Measurements from ENCODE around the gene EFHC2. TPM values are rescaled to one million over a fixed set of nuclear protein-coding genes. Genes with fewer than 3 reads are reported as not detected.

Gene EFHC2
- total RNA-seq, 1 donor from 2014 or later = 0.81 TPM

DNA sequence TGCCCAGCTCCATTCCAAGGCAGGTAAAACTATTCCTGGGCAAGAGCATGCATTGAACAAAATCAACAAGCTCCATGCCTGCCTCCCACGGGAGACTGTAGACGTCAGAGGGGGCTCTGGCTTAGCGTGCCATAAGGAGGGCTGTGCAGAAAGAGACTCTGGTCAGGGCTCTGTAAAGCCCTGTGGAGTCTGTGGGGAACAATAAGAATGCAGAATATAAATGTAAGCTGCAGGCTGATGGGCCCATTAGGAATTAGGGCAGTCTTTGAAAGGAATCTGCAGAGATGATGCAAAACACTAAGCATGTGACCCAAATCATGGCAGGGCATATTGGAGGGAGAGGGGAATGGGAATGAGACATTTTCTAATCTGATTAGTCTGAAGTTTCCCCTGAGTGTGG is 170.3 kb downstream of the EFHC2 start:
- DNase-seq (ENCODE audit: low read depth) = no peak
- TF ChIP-seq, protein P1, sequence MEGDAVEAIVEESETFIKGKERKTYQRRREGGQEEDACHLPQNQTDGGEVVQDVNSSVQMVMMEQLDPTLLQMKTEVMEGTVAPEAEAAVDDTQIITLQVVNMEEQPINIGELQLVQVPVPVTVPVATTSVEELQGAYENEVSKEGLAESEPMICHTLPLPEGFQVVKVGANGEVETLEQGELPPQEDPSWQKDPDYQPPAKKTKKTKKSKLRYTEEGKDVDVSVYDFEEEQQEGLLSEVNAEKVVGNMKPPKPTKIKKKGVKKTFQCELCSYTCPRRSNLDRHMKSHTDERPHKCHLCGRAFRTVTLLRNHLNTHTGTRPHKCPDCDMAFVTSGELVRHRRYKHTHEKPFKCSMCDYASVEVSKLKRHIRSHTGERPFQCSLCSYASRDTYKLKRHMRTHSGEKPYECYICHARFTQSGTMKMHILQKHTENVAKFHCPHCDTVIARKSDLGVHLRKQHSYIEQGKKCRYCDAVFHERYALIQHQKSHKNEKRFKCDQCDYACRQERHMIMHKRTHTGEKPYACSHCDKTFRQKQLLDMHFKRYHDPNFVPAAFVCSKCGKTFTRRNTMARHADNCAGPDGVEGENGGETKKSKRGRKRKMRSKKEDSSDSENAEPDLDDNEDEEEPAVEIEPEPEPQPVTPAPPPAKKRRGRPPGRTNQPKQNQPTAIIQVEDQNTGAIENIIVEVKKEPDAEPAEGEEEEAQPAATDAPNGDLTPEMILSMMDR (conservative IDR thresholded peaks at IDR 0.05; ENCODE audit: low read depth, low read length) = no peak
- H3K4me3 ChIP-seq (ENCODE audit: low read depth, low read length) = no peak overlapping the region

DNA sequence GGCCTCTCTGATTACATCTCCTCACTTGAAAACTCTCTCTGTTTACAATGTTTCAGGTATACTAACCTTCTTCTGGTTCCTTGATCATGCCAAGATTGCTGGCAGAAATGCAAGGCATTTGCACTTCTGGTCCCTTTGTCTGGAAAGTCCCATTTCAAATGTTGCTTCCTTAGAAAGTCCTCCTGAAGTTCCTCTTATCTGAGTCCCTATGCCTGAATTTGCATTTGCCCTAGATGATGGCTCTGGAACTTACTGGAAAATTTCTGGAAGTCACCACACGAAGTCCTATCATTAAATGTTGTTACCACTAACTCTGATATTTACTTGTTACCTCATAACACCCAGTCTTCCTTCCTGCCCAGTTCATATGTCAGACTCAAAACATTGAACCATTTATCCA is 176.4 kb downstream of the EFHC2 start:
- H3K4me3 ChIP-seq (ENCODE audit: low read depth, low read length) = no peak overlapping the region
- TF ChIP-seq, protein P1 (conservative IDR thresholded peaks at IDR 0.05; ENCODE audit: low read depth, low read length) = no peak

DNA sequence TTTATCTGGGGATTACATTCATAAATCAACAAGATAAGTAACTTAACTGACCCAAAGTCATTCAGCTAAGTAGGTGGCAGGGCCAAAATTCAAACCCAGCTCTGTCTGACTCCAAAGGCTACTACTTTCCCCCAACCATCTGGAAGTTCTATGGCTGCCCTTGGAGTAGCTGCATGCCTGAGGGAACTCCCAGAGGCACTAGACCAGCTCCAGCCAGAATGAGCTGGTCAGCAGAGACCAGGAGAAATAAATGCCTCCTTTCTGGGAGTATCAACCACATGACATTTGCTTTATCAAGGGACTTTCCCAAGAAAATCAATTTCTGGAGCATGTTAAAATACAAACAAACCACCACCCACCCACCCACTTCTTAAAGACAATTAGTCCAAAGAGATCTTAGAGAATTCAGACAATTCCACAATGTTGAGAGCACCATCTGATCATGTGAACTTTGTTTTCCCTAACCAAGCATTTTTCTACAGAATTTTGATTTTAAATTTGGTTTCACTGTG is 180.5 kb downstream of the EFHC2 start:
- DNase-seq (ENCODE audit: low read depth) = no peak
- TF ChIP-seq, protein P1 (conservative IDR thresholded peaks at IDR 0.05; ENCODE audit: low read depth, low read length) = no peak
- H3K4me3 ChIP-seq (ENCODE audit: low read depth, low read length) = no peak overlapping the region

More for the DNA sequence above, 176.4 kb downstream of the EFHC2 start:
- no peak for DNase-seq (ENCODE audit: low read depth)

DNA sequence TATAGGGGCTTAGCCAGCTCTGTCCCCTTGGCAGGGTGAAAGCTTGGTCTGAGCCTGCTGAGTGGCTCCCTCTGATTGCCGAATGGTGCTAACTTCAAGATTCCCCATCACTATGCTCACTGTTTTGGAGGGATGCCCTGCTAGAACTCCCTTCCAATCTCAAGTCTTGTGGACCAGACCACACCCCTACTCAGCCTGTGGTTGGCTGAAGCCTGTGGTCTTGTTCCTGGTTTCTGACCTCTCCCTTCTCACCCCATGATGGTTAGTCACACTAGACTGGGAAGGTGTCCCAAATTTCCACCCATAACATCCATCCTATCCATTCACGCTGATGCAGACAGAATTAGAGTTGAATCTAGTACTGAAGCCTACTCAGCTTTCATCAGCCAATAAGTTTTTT is 185.6 kb downstream of the EFHC2 start:
- TF ChIP-seq, protein P1 (conservative IDR thresholded peaks at IDR 0.05; ENCODE audit: low read depth, low read length) = no peak
- DNase-seq (ENCODE audit: low read depth) = no peak

DNA sequence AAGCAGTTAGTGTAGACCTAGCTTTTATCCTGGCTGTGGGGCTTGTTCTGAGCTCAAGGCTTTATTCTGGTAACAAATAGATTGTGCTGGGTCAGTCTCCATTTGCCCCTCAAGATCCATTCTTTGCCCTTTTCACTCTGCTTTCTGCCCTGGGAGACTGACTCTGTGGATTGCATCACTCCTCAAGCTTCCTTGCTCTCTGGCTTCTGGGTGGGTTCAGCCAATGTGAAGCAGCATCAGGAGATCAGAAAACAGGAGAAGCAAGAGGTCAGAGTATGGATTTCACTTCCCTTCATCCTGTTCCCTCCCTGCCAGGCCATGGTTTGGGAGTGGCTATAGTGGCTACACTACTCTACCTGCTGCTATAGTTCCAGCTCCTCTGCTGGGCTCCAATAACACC is 186.2 kb downstream of the EFHC2 start:
- no peak for DNase-seq (ENCODE audit: low read depth)
- TF ChIP-seq, protein P1 (conservative IDR thresholded peaks at IDR 0.05; ENCODE audit: low read depth, low read length) = no peak
- no peak overlapping the region for H3K4me3 ChIP-seq (ENCODE audit: low read depth, low read length)

More for the DNA sequence above, 185.6 kb downstream of the EFHC2 start:
- H3K4me3 ChIP-seq (ENCODE audit: low read depth, low read length) = no peak overlapping the region

DNA sequence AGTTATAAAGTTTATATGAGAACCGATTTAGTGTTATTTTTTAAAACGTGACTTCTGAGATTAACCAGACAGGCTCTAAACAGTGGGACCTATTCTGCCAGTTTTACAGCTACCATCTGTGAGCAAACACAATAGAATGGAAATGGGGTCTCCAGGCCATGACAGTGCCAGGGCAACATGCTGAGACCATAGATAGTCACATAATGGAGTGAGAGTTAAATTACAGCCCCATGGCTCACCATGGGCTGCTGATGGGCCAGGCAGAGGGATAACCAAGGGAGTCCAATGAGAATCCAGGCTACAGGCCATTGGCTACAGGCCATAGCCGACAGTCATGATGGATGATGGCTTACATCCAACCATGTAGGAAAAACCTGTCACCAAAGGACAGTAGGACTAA is 186.7 kb downstream of the EFHC2 start:
- no peak overlapping the region for H3K4me3 ChIP-seq (ENCODE audit: low read depth, low read length)
- DNase-seq (ENCODE audit: low read depth) = no peak
- TF ChIP-seq, protein P1 (conservative IDR thresholded peaks at IDR 0.05; ENCODE audit: low read depth, low read length) = no peak

DNA sequence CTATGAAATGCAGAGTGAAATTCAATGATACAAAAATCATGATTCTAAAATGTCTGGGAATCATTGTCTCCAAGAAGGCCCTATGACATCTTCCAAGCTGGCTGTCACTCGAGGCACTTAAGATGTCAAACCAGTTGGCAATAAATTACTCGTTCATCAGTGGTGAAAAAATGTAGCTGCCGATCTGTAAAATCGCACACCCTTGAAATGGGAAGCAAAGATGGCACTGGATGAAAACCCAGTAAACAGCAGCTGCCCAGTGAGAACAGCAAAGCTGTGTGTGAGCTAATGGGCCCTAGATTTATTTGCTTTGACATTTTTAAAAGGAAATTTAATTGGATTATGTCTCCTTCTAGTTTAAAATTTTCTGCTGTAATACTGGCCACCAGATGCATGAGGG is 188.3 kb downstream of the EFHC2 start:
- no peak for DNase-seq (ENCODE audit: low read depth)
- TF ChIP-seq, protein P1 (conservative IDR thresholded peaks at IDR 0.05; ENCODE audit: low read depth, low read length) = no peak
- no peak overlapping the region for H3K4me3 ChIP-seq (ENCODE audit: low read depth, low read length)

All from epithelial cell of proximal tubule (primary cell).